WTC11 (cell line): ENCODE data around the gene MICAL2. TPM values are rescaled to one million over a fixed set of nuclear protein-coding genes. Genes with fewer than 3 reads are reported as not detected.

Experiments used
- ATAC-seq: fragments of 200-7000 bp; cut with Tn5 transposase; 2 replicates; pipeline ENCODE4 v1.10.0; 2021; ENCODE audit warnings: mild to moderate bottlenecking, moderate library complexity
- CTCF ChIA-PET: fragments of 300-600 bp; sonication (Branson Sonifier 250); formaldehyde crosslinking; loops from one replicate; lab custom pipeline; 2021; ENCODE audit warnings: antibody characterized with exemption; lab: Charles Lee
- POLR2A ChIA-PET: fragments of 350-600 bp; sonication (Branson Sonifier 250); formaldehyde crosslinking; loops from one replicate; lab custom pipeline; 2021; ENCODE audit warnings: antibody characterized with exemption; lab: Charles Lee
- DNase-seq: peaks from one replicate; pipeline ENCODE4 v3.0.0; 2021; ENCODE audit warnings: low spot score
- H3K27ac Mint-ChIP-seq: 2 replicates; pipeline ENCODE4 v1.8.0; 2021; ENCODE audit warnings: mixed read lengths
- H3K27me3 Mint-ChIP-seq: 2 replicates; pipeline ENCODE4 v1.8.0; 2021; ENCODE audit warnings: low read depth, mild to moderate bottlenecking, moderate library complexity, mixed read lengths
- H3K36me3 Mint-ChIP-seq: 2 replicates; pipeline ENCODE4 v1.8.0; 2021; ENCODE audit warnings: mixed read lengths
- H3K4me1 Mint-ChIP-seq: 2 replicates; pipeline ENCODE4 v1.8.0; 2022; ENCODE audit warnings: mixed read lengths
- H3K4me3 Mint-ChIP-seq: 2 replicates; pipeline ENCODE4 v1.8.0; 2021; ENCODE audit warnings: mild to moderate bottlenecking, moderate library complexity, mixed read lengths
- H3K9me3 Mint-ChIP-seq: 2 replicates; pipeline ENCODE4 v1.8.0; 2021; ENCODE audit warnings: mixed read lengths
- CBFB ChIP-seq: sonication (generic); formaldehyde crosslinking; IDR thresholded peaks from 2 replicates; pipeline ENCODE4 v1.8.1; 2022; ENCODE audit warnings: mild to moderate bottlenecking, low read depth, missing genetic modification reagents
- CREM ChIP-seq: sonication (generic); formaldehyde crosslinking; IDR thresholded peaks from 2 replicates; pipeline ENCODE4 v1.8.1; 2022; ENCODE audit warnings: mild to moderate bottlenecking, missing genetic modification reagents, moderate library complexity
- ESRRA ChIP-seq: sonication (generic); formaldehyde crosslinking; IDR thresholded peaks from 2 replicates; pipeline ENCODE4 v1.8.1; 2022; ENCODE audit warnings: mild to moderate bottlenecking, missing genetic modification reagents, borderline replicate concordance
- FOXP1 ChIP-seq: sonication (generic); formaldehyde crosslinking; IDR thresholded peaks from 2 replicates; pipeline ENCODE4 v1.8.0; 2022; ENCODE audit warnings: missing genetic modification reagents, mild to moderate bottlenecking, moderate library complexity, borderline replicate concordance
- GRHL2 ChIP-seq: fragments of 250-450 bp; sonication (Bioruptor Pico); IDR thresholded peaks from 2 replicates; pipeline ENCODE4 v1.8.0; 2022; ENCODE audit warnings: mild to moderate bottlenecking, moderate library complexity; ENCODE audit not compliant: insufficient replicate concordance, severe bottlenecking
- HMGA2 ChIP-seq: fragments of 250-450 bp; sonication (Bioruptor Pico); IDR thresholded peaks from 2 replicates; pipeline ENCODE4 v1.4.0; 2021; ENCODE audit warnings: mild to moderate bottlenecking, moderate library complexity
- JAZF1 ChIP-seq: fragments of 250-450 bp; sonication (Bioruptor Pico); IDR thresholded peaks from 2 replicates; pipeline ENCODE4 v1.9.0; 2021; ENCODE audit warnings: moderate library complexity, mild to moderate bottlenecking, inconsistent platforms
- KAT7 ChIP-seq: sonication (generic); formaldehyde crosslinking; IDR thresholded peaks from 2 replicates; pipeline ENCODE4 v1.8.1; 2023; ENCODE audit warnings: missing genetic modification reagents, mild to moderate bottlenecking, borderline replicate concordance
- NR2C2 ChIP-seq: sonication (generic); formaldehyde crosslinking; IDR thresholded peaks from 2 replicates; pipeline ENCODE4 v1.8.0; 2022; ENCODE audit warnings: mild to moderate bottlenecking, missing genetic modification reagents
- NR3C1 ChIP-seq: sonication (generic); formaldehyde crosslinking; conservative IDR thresholded peaks from 2 replicates; pipeline ENCODE4 v1.8.1; 2023; ENCODE audit warnings: low read depth, mild to moderate bottlenecking, missing genetic modification reagents
- RELA ChIP-seq: sonication (generic); formaldehyde crosslinking; IDR thresholded peaks from 2 replicates; pipeline ENCODE4 v1.8.1; 2022; ENCODE audit warnings: missing genetic modification reagents, mild to moderate bottlenecking, borderline replicate concordance
- TCF7 ChIP-seq: sonication (generic); formaldehyde crosslinking; IDR thresholded peaks from 2 replicates; pipeline ENCODE4 v1.8.0; 2022; ENCODE audit warnings: mild to moderate bottlenecking, low read depth, missing genetic modification reagents, moderate library complexity
- ZNF396 ChIP-seq: fragments of 250-450 bp; sonication (Bioruptor Pico); IDR thresholded peaks from 2 replicates; pipeline ENCODE4 v1.8.0; 2021; ENCODE audit warnings: mild to moderate bottlenecking, moderate library complexity, borderline replicate concordance
- ZNF423 ChIP-seq: fragments of 250-450 bp; sonication (Bioruptor Pico); IDR thresholded peaks from 2 replicates; pipeline ENCODE4 v2.1.2; 2022; ENCODE audit warnings: mild to moderate bottlenecking, moderate library complexity
- total RNA-seq: library from RNA; stranded (reverse); gene quantifications from 3 replicates; pipeline ENCODE4 v1.2.3, GENCODE V29; 2021
- TF ChIP-seq, protein P1 (sequence below): sonication (generic); formaldehyde crosslinking; IDR thresholded peaks from 2 replicates; pipeline ENCODE4 v1.8.1; 2022; ENCODE audit warnings: low read depth, missing genetic modification reagents, borderline replicate concordance
- TF ChIP-seq, protein P2 (sequence below): sonication (generic); formaldehyde crosslinking; IDR thresholded peaks from 2 replicates; pipeline ENCODE4 v1.8.0; 2023; ENCODE audit warnings: missing genetic modification reagents
- TF ChIP-seq, protein P3 (sequence below): fragments of 250-450 bp; sonication (Bioruptor Pico); IDR thresholded peaks from 2 replicates; pipeline ENCODE4 v1.9.0; 2021; ENCODE audit warnings: moderate library complexity, mild to moderate bottlenecking, inconsistent platforms, borderline replicate concordance
- TF ChIP-seq, protein P4 (sequence below): fragments of 200-600 bp; IDR thresholded peaks from 2 replicates; pipeline ENCODE4 v1.8.0; 2022; ENCODE audit warnings: antibody characterized with exemption
- TF ChIP-seq, protein P5 (sequence below): fragments of 250-450 bp; sonication (Bioruptor Pico); IDR thresholded peaks from 2 replicates; pipeline ENCODE4 v1.9.0; 2021; ENCODE audit warnings: mild to moderate bottlenecking

Gene MICAL2
- total RNA-seq, 1 experiment from 2014 or later = 3.1 TPM

DNA sequence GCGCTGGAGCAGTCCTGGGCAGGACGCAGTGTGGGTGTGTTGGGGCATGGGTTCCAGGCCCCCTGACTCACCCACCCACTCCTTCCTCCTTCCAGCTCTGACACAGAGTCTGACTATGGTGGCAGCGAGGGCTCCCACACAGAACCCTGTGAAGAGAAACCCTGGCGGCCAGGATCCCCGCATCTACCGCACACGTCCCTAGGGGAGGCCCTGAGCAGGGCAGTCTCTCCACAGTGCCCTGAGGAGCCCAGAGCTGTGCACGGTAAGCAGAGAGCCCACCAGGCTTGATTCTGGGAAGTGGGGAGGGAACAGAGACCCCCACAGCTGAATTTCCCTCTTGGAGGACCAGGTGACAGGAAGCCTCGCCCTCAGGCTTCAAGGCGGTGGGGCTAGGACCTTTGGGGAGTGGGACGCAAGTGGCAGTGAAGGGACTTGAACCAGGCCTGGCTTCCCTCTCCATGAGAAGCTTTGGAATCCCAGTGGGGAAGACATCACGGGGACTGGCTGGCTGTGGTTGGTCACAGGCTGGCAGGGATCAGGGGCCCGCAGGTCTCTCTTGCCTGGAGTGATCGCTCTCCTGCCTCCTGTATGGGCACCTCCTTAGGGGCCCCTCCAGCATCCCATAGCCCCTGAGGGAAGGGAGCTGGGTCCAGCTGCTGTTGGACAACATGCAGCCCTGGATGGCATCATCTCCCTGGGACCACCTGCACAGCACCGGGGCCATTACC is 170.6 kb downstream of the MICAL2 start:
- Mint-ChIP-seq H3K9me3 (no peaks in the 10 kb centered on the region), H3K36me3 (no peaks in the 10 kb centered on the region)
- ATAC-seq = no peak
- TF ChIP-seq, protein P1, sequence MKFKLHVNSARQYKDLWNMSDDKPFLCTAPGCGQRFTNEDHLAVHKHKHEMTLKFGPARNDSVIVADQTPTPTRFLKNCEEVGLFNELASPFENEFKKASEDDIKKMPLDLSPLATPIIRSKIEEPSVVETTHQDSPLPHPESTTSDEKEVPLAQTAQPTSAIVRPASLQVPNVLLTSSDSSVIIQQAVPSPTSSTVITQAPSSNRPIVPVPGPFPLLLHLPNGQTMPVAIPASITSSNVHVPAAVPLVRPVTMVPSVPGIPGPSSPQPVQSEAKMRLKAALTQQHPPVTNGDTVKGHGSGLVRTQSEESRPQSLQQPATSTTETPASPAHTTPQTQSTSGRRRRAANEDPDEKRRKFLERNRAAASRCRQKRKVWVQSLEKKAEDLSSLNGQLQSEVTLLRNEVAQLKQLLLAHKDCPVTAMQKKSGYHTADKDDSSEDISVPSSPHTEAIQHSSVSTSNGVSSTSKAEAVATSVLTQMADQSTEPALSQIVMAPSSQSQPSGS (CRISPR knock-in tag) = no peak
- TF ChIP-seq, protein P2, sequence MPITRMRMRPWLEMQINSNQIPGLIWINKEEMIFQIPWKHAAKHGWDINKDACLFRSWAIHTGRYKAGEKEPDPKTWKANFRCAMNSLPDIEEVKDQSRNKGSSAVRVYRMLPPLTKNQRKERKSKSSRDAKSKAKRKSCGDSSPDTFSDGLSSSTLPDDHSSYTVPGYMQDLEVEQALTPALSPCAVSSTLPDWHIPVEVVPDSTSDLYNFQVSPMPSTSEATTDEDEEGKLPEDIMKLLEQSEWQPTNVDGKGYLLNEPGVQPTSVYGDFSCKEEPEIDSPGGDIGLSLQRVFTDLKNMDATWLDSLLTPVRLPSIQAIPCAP (CRISPR knock-in tag) = no peak
- TF ChIP-seq HMGA2 (CRISPR knock-in tag) (no peak), ESRRA (CRISPR knock-in tag) (no peak), JAZF1 (CRISPR knock-in tag) (no peak), CREM (CRISPR knock-in tag) (no peak), FOXP1 (CRISPR knock-in tag) (no peak), KAT7 (CRISPR knock-in tag) (no peak), TCF7 (CRISPR knock-in tag) (no peak), NR2C2 (CRISPR knock-in tag) (no peak), RELA (CRISPR knock-in tag) (no peak), ZNF423 (no peak), CBFB (CRISPR knock-in tag) (no peak), GRHL2 (no peak), NR3C1 (CRISPR knock-in tag) (no peak), ZNF396 (CRISPR knock-in tag) (no peak)
- TF ChIP-seq, protein P3, sequence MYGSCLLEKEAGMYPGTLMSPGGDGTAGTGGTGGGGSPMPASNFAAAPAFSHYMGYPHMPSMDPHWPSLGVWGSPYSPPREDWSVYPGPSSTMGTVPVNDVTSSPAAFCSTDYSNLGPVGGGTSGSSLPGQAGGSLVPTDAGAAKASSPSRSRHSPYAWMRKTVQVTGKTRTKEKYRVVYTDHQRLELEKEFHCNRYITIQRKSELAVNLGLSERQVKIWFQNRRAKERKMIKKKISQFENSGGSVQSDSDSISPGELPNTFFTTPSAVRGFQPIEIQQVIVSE (CRISPR knock-in tag) = no peak
- TF ChIP-seq, protein P4, sequence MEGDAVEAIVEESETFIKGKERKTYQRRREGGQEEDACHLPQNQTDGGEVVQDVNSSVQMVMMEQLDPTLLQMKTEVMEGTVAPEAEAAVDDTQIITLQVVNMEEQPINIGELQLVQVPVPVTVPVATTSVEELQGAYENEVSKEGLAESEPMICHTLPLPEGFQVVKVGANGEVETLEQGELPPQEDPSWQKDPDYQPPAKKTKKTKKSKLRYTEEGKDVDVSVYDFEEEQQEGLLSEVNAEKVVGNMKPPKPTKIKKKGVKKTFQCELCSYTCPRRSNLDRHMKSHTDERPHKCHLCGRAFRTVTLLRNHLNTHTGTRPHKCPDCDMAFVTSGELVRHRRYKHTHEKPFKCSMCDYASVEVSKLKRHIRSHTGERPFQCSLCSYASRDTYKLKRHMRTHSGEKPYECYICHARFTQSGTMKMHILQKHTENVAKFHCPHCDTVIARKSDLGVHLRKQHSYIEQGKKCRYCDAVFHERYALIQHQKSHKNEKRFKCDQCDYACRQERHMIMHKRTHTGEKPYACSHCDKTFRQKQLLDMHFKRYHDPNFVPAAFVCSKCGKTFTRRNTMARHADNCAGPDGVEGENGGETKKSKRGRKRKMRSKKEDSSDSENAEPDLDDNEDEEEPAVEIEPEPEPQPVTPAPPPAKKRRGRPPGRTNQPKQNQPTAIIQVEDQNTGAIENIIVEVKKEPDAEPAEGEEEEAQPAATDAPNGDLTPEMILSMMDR = no peak
- TF ChIP-seq, protein P5, sequence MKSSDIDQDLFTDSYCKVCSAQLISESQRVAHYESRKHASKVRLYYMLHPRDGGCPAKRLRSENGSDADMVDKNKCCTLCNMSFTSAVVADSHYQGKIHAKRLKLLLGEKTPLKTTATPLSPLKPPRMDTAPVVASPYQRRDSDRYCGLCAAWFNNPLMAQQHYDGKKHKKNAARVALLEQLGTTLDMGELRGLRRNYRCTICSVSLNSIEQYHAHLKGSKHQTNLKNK (CRISPR knock-in tag) = no peak
- TF ChIP-seq, all 79 proteins: peak for 0
- Mint-ChIP-seq H3K27ac (no peak overlapping the region), H3K27me3 (no peaks in the 10 kb centered on the region), H3K4me3 (no peak overlapping the region), H3K4me1 (peaks cover 5% of the 10 kb centered on the region; the same call in 1 of the 2 replicates)
- no peak for DNase-seq
- ChIA-PET CTCF (interaction anchor here (0.8 to 5.6 kb wide), 26 partner anchors 8 to 633 kb away, joined by 3 to 47 read pairs (median 4); partner anchors contain the start of gene MICAL2), POLR2A (no interaction called here)
